HepG2 (cell line): ENCODE data around the gene SCAMP3.

Experiments
- E2F1 ChIP-seq: sonication (generic); formaldehyde crosslinking; IDR thresholded peaks from 2 replicates; pipeline ENCODE4 v1.5.0; 2020; ENCODE audit warnings: missing genetic modification reagents
- ELF1 ChIP-seq: sonication (generic); formaldehyde crosslinking; IDR thresholded peaks from 2 replicates; pipeline ENCODE4 v1.4.0; 2020; ENCODE audit warnings: missing genetic modification reagents
- FOSL2 ChIP-seq: sonication (generic); formaldehyde crosslinking; IDR thresholded peaks from 2 replicates; pipeline ENCODE4 v1.4.0; 2020; ENCODE audit warnings: missing genetic modification reagents
- HCFC1 ChIP-seq: fragments of 150-350 bp; IDR thresholded peaks from 2 replicates; pipeline ENCODE4 v1.6.1; 2014; ENCODE audit warnings: low read depth, low read length
- MED13 ChIP-seq: sonication (generic); formaldehyde crosslinking; IDR thresholded peaks from 2 replicates; pipeline ENCODE4 v1.5.0; 2020; ENCODE audit warnings: missing genetic modification reagents
- POLR2A ChIP-seq, 2 experiments: IDR thresholded peaks; 2 replicates each; pipeline ENCODE4 v1.6.1; 2011; ENCODE audit warnings: low read depth in 2 of 2, low read length in 2 of 2, mild to moderate bottlenecking in 1 of 2, moderate library complexity in 1 of 2; ENCODE audit not compliant: insufficient read depth in 1 of 2
- SRY ChIP-seq: sonication (generic); formaldehyde crosslinking; IDR thresholded peaks from 2 replicates; pipeline ENCODE4 v1.8.0; 2022; ENCODE audit warnings: mild to moderate bottlenecking, missing genetic modification reagents
- ZFAT ChIP-seq: sonication (generic); formaldehyde crosslinking; conservative IDR thresholded peaks from 2 replicates; pipeline ENCODE4 v1.8.1; 2023; ENCODE audit warnings: missing genetic modification reagents, inconsistent platforms

DNA sequence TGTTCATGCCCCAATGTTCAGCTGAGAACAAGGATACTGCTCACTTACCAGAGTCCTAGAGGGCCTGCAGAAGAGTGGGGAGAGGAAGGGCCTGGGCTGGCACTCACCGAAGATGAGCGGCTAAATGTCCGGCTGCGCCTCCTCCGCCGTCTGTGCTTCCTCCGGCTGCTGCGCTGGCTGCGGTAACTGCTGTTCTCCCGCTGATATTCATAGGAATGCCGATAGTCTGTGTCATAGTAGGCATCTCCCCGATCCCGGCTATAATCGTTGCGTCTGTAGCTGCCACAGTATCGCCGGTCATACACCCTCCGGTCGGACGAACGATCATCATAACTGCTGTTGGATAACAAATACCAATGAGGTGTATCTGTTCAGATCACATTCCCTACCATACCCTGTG is 7.2 kb upstream of the SCAMP3 start:
- TF ChIP-seq SRY (no peak), ZFAT (no peak), ELF1 (CRISPR knock-in tag) (no peak), HCFC1 (no peak), POLR2A (IDR thresholded peaks at IDR 0.05; ENCODE audit: insufficient read depth in 1 of 2, low read depth in 2 of 2, low read length in 2 of 2) (no peak), MED13 (no peak), E2F1 (CRISPR knock-in tag) (no peak), FOSL2 (no peak)
